ENCODE data around the gene GSN. TPM values are rescaled to one million over a fixed set of nuclear protein-coding genes. Genes with fewer than 3 reads are reported as not detected.

The GSN gene
- total and polyA plus RNA-seq, 9 of the 15 experiments (the other 6 are each of a cell fraction or from before 2014, with no cell fraction given) = 0.39 to 16.6 (median 8.2) TPM

DNA sequence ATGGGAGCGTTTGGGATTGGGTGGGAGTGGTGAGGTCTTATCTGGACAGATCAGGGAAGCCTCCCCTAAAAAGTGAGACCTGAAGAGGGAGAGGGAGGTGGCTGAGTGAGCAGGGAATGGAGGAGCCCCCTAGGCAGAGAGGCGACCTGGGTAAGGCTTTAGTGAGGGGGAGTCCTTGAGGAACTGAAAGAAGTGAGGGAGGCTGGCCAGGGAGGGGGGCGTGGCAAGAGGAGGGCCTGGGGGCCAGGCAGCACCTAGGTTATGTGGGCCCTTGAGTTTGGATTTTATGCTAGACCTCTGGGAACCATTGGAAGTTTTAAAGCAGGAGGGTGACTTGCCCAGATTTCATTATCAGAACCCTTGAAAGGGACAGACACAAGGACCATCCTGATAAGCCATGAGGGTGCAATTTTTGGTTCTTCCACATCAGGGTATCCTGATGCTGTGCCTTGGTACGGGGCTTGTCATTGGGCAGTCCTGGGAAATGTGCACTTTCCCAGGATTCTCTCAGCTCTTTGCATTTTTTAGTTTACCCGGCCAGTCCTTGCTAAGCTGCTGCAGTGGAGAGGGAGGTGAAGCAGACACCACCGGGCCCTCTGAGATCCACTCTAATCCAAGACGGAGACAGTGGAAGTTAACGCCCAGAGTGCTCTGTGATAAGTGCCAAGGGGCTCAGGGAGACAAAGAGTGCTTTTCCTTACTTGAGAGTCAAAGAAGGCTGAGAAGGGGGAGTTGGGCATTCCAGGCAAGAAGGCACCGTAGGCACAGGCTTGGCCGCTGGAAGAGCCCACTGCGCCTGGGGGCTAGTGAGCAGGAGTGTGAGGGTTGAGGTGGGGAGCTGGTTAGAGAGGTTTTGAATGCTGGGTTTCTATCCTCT is 16.1 kb downstream of the GSN start (continued):
- TF ChIP-seq, protein P1, sequence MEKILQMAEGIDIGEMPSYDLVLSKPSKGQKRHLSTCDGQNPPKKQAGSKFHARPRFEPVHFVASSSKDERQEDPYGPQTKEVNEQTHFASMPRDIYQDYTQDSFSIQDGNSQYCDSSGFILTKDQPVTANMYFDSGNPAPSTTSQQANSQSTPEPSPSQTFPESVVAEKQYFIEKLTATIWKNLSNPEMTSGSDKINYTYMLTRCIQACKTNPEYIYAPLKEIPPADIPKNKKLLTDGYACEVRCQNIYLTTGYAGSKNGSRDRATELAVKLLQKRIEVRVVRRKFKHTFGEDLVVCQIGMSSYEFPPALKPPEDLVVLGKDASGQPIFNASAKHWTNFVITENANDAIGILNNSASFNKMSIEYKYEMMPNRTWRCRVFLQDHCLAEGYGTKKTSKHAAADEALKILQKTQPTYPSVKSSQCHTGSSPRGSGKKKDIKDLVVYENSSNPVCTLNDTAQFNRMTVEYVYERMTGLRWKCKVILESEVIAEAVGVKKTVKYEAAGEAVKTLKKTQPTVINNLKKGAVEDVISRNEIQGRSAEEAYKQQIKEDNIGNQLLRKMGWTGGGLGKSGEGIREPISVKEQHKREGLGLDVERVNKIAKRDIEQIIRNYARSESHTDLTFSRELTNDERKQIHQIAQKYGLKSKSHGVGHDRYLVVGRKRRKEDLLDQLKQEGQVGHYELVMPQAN (IDR thresholded peaks at IDR 0.05; ENCODE audit: borderline replicate concordance) = no peak
- TF ChIP-seq HDAC6 (IDR thresholded peaks at IDR 0.05; ENCODE audit: low read depth, low read length) (no peak), STAT5B (CRISPR knock-in tag; IDR thresholded peaks at IDR 0.05) (no peak), GATAD2B (IDR thresholded peaks at IDR 0.05; ENCODE audit: borderline replicate concordance) (no peak), RCOR1 (IDR thresholded peaks at IDR 0.05; ENCODE audit: borderline replicate concordance in 1 of 2, low read depth in 2 of 2, low read length in 2 of 2) (peak in 1 of 2 experiments; percentile 92; a peak in 2 of 4 replicates), CCAR2 (IDR thresholded peaks at IDR 0.05; ENCODE audit: low read depth, low read length) (no peak), CBX1 (IDR thresholded peaks at IDR 0.05; ENCODE audit: low read depth) (no peak), ASH1L (IDR thresholded peaks at IDR 0.05; ENCODE audit: borderline replicate concordance, low read depth, partially characterized antibody) (no peak), CTBP1 (IDR thresholded peaks at IDR 0.05; ENCODE audit: borderline replicate concordance) (peak; percentile 53; the same call in 1 of the 2 replicates), ETV6 (IDR thresholded peaks at IDR 0.05; ENCODE audit: borderline replicate concordance in 1 of 2, low read depth in 2 of 2, low read length in 1 of 2) (no peak), ETV6 (CRISPR knock-in tag; IDR thresholded peaks at IDR 0.05; ENCODE audit: borderline replicate concordance) (no peak), DPF2 (IDR thresholded peaks at IDR 0.05) (peak; percentile 66), ZNF239 (CRISPR knock-in tag; IDR thresholded peaks at IDR 0.05) (no peak)

Data from K562 (cell line).